HG03045 (cell line): ENCODE data around the gene GINS3.

Source experiments
- ATAC-seq: cut with Tn5 transposase; IDR thresholded peaks from one replicate; pipeline ENCODE4 v1.9.1; 2021; ENCODE audit warnings: mild to moderate bottlenecking, moderate library complexity; ENCODE audit not compliant: unreplicated experiment

The GINS3 gene

GRCh38 chr16:58422809-58423208, 30.5 kb downstream of the GINS3 start:
- ATAC-seq = no peak

DNA sequence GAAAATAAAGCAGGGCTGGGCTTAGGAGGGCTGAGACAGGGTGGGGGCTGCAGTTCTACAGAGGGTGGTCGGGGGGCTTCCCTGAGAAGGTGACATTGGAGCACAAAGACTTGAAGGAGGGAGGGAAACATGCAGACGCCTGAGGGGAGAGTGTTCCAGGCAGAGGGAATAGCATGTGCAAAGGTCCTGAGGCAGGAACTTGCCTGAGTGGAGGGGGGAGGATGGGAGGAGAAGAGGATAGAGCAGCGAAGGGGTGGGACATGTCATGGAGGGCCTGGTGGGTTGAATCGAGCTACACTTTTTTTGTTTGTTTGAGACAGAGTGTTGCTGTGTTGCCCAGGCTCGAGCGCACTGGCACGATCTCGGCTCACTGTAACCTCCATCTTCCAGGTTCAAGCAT, 33.0 kb downstream of the GINS3 start:
- ATAC-seq = no peak

DNA sequence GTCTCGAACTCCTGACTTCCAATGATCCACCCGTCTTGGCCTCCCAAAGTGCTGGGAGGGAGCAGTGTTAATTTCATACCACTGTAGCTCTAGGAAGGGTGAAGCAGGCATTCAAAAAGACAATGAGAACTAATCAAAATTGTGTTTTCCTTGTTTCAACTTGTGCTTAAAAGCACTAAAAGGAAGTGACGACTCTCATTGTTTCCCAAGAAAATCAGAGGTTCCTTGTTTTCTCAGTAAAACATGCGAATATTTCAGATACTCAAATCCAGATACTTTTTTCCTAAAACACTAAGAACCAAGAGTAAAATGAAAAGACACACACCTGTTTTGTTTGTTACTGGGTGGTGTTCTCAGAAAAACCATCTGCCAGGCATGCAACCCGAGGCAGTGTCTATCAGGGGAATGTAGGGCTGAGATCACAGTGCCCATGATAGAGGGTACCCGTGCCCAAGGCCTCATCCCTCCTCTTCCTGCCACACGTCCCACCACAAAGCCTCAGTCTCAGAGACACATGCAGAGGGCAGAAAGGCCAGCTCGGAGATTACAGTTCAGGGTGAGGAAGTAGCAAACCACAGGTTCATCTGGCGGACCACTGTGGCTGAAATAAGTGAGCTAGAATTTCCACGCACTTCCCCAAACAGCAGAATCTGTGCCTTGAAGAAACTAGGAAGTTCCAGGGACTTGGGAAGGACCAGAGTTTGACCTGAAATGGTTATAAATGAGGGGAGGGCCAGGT, 33.7 kb downstream of the GINS3 start:
- ATAC-seq = no peak

DNA sequence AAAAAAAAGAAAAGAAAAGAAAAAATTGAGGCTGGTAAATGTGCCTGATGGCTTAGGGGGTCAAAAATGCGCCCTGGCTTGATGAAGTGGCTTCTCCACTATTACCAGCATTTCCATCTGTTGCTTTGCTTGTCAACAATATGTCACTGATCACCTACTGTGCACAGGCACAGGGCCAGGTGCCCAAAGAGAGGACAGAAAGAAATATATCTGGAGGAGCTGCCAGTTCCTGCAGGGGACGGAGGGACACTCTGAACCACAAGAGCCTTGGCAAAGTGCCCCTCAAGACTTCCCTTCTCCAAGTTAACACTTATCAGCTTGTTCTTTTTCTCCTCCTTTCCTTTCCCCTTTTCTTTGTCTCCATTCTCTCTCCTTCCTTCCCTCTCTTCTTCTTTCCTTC, 34.7 kb downstream of the GINS3 start:
- ATAC-seq = no peak

- ATAC-seq = no peak
Observed at GRCh38 chr16:58428621-58429542, 36.6 kb downstream of the GINS3 start.

DNA sequence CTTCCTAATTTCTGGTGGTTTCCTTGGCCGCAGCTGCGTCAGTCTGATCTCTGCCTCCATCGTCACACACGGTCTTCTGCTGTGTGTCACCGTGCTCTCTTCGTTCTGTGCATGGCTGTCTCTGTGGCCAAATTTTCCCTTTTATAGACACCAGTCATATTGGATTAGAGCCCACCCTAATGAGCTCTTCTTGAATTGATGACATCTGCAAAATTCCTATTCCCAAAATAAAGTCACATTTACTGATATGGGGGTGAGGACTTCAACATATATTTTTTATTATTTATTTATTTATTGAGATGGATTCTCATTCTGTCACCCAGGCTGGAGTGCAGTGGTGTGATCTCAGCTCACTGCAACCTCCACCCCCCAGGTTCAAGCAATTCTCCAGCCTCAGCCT, 38.4 kb downstream of the GINS3 start:
- no peak for ATAC-seq

DNA sequence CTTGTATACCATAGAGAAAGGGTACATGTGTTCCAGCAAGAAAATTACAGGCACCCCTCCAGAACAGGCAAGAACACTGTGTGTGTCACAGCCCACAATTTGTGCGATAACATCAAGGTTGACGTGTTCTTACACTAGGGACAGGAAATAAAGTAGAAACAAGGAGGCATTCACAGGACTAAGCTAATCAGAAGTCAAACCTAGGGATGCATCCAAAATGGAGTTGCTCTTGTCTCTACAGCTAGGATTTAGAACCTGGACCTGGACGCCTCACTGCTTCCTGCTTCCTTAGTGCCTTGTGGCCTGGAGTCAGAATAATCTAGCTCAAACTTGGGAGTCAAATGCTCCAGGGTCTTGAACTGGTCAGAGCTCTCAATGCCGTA, 41.3 kb downstream of the GINS3 start:
- no peak for ATAC-seq

DNA sequence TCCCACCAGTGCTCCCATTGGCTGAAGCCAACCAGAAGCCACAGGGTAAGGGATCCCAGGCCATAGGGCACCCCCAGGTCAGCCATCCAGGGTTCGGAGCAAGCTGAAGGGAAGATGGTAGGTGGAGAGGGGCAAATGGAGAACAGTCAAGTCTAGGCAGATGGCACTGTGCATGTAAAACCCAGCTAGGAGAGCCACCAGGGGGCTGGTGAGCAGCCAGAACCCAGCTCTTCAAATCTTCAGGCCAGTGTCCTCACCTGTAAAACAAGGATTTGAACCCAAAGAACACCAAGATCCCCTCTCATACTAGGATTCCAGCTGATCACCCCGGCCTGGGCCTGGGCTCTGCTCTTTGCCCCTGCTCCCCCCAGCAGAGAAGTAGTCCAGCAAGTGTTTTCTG, 43.5 kb downstream of the GINS3 start:
- ATAC-seq = no peak

- ATAC-seq = no peak
Observed at GRCh38 chr16:58440131-58440530, 47.9 kb downstream of the GINS3 start.

GRCh38 chr16:58442547-58442946, 50.3 kb downstream of the GINS3 start:
- ATAC-seq = no peak

DNA sequence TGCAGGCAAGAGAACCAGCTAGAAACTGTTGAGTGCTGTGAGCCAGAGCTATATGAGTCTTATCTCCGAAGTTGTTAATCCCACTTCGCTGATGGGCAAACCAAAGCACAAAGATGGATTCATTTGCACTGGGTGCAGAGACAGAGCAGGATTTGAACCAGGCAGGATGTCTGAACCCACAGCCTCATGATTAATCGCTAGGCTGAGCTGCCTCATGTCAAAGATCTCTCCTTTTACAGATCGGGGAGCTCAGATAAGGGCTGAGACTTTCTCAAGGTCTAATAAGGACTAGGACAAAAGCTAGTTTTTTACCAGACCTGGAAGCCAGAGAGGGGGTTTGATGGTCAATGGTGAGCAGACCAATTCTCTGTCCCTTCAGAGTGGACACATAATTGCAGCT, 51.5 kb downstream of the GINS3 start:
- no peak for ATAC-seq

GRCh38 chr16:58444265-58444664, 52.0 kb downstream of the GINS3 start:
- ATAC-seq = no peak

DNA sequence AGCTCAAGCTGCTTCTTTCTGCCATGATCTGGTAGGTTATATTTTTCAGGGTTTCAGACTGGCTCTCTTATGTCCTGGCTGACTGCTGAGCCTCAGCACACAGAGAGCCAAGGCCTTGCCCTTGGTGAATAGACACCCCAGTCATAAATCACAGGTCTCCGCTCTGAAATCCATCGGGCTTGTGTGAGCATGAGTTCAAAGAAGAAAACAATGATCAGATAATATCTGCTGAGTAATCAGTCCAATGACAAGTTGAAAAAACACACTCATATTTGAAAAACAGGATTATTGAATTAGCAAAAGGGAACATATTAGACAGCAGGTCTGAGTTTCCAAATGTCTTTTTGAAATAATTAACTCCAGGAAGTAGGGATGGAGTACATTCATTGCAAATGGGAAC, 56.6 kb downstream of the GINS3 start:
- no peak for ATAC-seq

GRCh38 chr16:58449306-58449705, 57.0 kb downstream of the GINS3 start:
- ATAC-seq = no peak

DNA sequence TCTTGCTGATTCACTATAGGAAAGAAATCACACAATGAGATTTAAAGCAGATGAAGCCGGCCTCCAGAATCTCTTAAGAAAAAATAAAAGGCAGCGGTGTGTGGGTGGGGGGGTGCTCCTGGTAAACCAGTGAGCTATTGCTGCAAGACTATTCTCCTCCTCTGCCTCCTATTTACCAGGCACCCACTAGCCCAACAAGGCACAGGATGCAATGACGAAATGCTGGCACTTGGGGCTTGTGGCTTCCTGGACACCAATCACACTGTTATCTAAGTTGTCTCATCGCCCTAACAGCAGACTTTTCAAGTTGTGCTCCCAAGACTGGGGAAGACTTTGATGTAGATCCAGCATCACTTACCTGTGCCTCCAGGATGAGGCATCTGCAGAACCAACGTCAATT, 57.5 kb downstream of the GINS3 start:
- no peak for ATAC-seq

GRCh38 chr16:58450590-58450989, 58.3 kb downstream of the GINS3 start:
- no peak for ATAC-seq

GRCh38 chr16:58451265-58451689, 59.0 kb downstream of the GINS3 start:
- ATAC-seq = no peak

- ATAC-seq = no peak
Observed at GRCh38 chr16:58451945-58452401, 59.7 kb downstream of the GINS3 start.

- ATAC-seq = no peak
Observed at GRCh38 chr16:58452640-58453039, 60.4 kb downstream of the GINS3 start.

DNA sequence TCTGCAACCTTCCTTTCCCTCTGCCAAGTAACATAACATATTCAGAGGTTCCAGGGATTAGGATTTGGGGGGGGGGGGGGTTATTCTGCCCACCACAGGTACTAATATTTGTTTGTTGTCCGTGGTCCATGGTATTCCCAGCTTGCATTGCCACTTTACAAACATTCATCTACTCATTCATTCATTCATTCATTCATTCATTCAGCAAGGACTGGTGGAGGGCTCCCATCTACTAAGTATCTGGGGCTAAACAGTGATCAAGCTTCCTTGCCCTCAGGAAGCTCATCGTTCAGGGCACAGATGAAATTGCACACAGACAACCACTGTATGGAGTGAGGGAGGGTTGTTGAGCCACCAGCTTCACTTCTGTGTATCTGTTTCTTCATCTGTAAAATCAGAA, 61.9 kb downstream of the GINS3 start:
- no peak for ATAC-seq

- no peak for ATAC-seq
Observed at GRCh38 chr16:58454856-58455255, 62.6 kb downstream of the GINS3 start.
